ENCODE measurements around the gene MAPKAPK2. TPM values are rescaled to one million over a fixed set of nuclear protein-coding genes. Genes with fewer than 3 reads are reported as not detected.

Gene MAPKAPK2
- total RNA-seq, 2 experiments from 2014 or later, result 55.5 to 57.4 TPM

DNA sequence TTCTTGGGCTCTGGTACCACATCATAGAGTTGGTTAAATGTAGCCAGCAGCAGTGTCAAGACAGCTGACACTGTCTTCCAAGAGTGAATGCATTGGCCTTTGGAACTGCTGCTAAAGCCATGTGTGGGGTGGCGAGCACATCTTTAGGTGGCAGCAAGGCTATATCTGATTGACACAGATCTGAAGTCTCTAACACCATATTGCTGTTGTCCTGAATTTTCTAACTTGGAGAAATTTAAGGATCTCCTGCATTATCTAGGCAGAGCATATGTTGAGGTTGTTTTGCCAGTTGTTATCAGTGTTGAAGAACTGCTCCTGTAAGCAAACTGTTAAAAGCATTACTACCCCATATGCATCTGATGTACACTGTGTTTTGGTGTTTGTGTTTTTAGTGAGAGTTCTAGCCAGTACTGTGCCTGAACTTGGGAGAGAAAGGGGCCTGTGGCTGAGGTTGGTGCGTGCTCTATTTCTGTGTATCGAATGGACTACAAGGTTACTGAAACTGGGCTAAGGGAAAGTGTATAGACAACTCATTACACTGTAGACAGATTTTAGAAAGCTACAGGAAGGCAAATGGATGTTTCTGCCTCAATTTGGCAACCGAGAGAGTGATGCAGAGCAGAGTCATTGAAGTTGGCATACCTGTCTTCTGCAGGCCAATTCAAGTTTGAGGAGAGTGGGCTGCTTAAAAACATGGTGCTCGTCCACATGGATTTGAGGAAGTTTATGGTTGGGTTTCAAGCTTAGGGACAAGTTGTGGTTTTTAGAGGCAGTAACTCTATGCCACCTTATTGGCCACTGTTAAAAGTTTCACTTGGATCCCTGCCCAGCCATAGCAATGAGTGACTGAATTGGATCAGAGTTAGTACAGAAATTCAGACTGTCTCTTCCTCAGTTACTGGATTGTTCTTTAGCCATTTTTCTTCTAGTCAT lies 32.5 kb upstream of the MAPKAPK2 start:
- Mint-ChIP-seq H3K4me1 (no peaks in the 10 kb centered on the region), H3K4me3 (no peak overlapping the region), H3K36me3 (ENCODE audit: low read depth) (peaks cover 7% of the 10 kb centered on the region), H3K27ac (no peak overlapping the region), H3K9me3 (no peaks in the 10 kb centered on the region), H3K27me3 (peaks cover under 1% of the 10 kb centered on the region)
- CTCF ChIA-PET, result interaction anchor here (0.7 to 2.9 kb wide), 2 partner anchors 12 to 40 kb away, joined by 3 to 19 read pairs; partner anchors contain the start of gene EIF2D
- POLR2A ChIA-PET, result no interaction called here
- DNase-seq, result no peak

DNA sequence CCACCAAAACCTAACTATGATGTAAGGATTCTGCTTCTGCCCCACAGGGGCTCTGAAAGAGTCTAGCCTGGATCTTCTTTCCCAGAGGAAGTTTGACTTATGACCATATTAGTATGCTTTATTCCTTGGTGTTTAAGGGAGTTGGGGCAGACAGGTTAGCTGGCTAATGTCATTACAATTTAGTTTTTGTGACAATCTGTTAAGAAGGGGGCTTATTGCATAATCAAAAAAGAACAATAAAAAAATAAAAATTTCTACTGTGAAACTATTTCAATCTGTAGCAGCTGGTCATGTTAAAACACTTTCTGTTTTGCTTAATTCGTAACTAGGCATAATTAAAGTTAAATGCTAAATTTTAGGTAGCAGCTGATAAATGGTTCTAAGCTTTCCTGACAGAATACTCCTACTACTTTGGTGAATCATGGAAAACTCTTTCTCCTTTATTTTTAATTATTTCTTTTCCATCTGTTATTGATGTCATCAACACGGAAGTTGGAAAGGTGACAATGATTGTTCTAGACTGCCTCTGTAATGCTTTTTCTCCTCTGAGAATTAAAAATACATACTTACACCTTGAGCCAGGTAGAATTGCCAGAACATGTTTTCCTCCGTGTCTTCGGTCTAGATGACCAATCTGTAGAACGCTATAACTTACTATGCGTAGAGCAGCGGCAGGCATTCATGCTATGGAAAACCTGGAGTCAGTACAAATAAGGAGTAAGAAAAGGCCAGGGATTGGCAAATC lies 30.8 kb upstream of the MAPKAPK2 start:
- H3K4me3 Mint-ChIP-seq, result no peak overlapping the region
- DNase-seq, result no peak
- no peaks in the 10 kb centered on the region for H3K36me3 Mint-ChIP-seq (ENCODE audit: low read depth)
- CTCF ChIA-PET, result interaction anchor here (1.2 to 1.9 kb wide), 4 partner anchors 9 to 34 kb away, joined by 3 to 7 read pairs (median 5); partner anchors contain the start of gene DYRK3
- no peaks in the 10 kb centered on the region for H3K9me3 Mint-ChIP-seq
- POLR2A ChIA-PET, result no interaction called here
- H3K27me3 Mint-ChIP-seq, result peaks cover 13% of the 10 kb centered on the region
- H3K27ac Mint-ChIP-seq, result no peak overlapping the region
- peaks cover 6% of the 10 kb centered on the region for H3K4me1 Mint-ChIP-seq

- Mint-ChIP-seq H3K36me3 (ENCODE audit: low read depth) (no peaks in the 10 kb centered on the region), H3K27me3 (peaks cover 14% of the 10 kb centered on the region), H3K4me1 (peaks cover 6% of the 10 kb centered on the region), H3K9me3 (no peaks in the 10 kb centered on the region), H3K4me3 (no peak overlapping the region), H3K27ac (no peak overlapping the region)
- CTCF ChIA-PET, result interaction anchor here (0.9 to 1.9 kb wide), 6 partner anchors 8 to 71 kb away, joined by 3 to 7 read pairs (median 4); partner anchors contain the start of gene DYRK3
- POLR2A ChIA-PET, result no interaction called here
- DNase-seq, result no peak
Measured at GRCh38 chr1:206654828-206655227, 29.9 kb upstream of the MAPKAPK2 start.

DNA sequence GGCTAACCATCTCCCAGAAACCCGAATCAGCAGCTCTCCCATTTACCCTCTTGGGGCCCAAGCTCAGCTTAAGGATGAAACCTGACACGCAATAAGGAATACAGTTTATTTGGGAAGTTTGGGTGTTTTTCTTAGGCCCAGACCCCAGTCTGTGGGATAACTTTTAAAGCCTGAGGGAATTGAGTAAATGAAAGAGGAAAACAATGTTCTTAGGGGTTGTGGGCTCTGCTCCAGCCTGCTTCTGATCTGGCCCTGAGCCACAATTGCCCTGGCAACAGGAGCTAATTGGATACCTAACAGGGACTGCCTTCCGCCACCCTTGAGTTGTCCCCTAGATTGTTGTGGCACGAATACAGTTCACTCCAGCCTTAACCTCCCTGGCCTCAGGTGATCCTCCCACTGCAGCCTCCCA lies 29.2 kb upstream of the MAPKAPK2 start:
- peaks cover 6% of the 10 kb centered on the region for H3K4me1 Mint-ChIP-seq
- ChIA-PET POLR2A (no interaction called here), CTCF (interaction anchor here (0.9 to 1.9 kb wide), 6 partner anchors 8 to 71 kb away, joined by 3 to 7 read pairs (median 4); partner anchors contain the start of gene EIF2D)
- peaks cover 15% of the 10 kb centered on the region for H3K27me3 Mint-ChIP-seq
- no peak overlapping the region for H3K4me3 Mint-ChIP-seq
- no peak overlapping the region for H3K27ac Mint-ChIP-seq
- DNase-seq, result no peak
- no peaks in the 10 kb centered on the region for H3K9me3 Mint-ChIP-seq
- H3K36me3 Mint-ChIP-seq (ENCODE audit: low read depth), result no peaks in the 10 kb centered on the region

DNA sequence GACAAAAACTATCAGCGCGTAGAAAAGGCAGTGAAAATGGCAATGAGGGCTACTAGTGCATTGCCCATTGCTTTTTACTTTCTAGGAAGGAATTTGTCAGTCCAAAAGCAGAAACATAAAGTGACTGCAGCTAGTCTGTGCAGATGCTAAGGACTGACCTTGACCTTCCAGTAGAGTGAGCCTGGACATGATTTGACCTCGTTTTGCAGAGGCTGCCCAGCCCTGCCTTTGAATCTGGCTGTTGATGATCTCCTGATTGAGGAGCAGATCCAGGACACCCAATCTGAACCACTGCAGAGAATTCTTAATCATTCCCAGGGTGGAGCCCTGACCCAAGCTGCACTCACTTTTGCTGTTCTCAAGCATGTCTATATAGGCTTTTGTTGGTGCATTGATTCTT lies 27.8 kb upstream of the MAPKAPK2 start:
- POLR2A ChIA-PET, result no interaction called here
- Mint-ChIP-seq H3K4me1 (peaks cover 6% of the 10 kb centered on the region), H3K36me3 (ENCODE audit: low read depth) (no peaks in the 10 kb centered on the region), H3K9me3 (no peaks in the 10 kb centered on the region), H3K4me3 (no peak overlapping the region), H3K27ac (no peak overlapping the region), H3K27me3 (peaks cover 15% of the 10 kb centered on the region)
- CTCF ChIA-PET, result interaction anchor here (1.5 to 4.8 kb wide), 4 partner anchors 8 to 45 kb away, joined by 4 to 21 read pairs (median 12); partner anchors contain the start of genes DYRK3 and EIF2D
- DNase-seq, result no peak

GRCh38 chr1:206657751-206658150 lies 27.0 kb upstream of the MAPKAPK2 start:
- ChIA-PET POLR2A (no interaction called here), CTCF (interaction anchor here (0.5 to 4.8 kb wide), 13 partner anchors 9 to 333 kb away, joined by 3 to 21 read pairs (median 4); partner anchors contain the start of genes DYRK3 and EIF2D)
- Mint-ChIP-seq H3K4me1 (peaks cover 11% of the 10 kb centered on the region), H3K27me3 (peaks cover 21% of the 10 kb centered on the region), H3K9me3 (no peaks in the 10 kb centered on the region), H3K27ac (no peak overlapping the region), H3K36me3 (ENCODE audit: low read depth) (no peaks in the 10 kb centered on the region), H3K4me3 (no peak overlapping the region)
- no peak for DNase-seq

DNA sequence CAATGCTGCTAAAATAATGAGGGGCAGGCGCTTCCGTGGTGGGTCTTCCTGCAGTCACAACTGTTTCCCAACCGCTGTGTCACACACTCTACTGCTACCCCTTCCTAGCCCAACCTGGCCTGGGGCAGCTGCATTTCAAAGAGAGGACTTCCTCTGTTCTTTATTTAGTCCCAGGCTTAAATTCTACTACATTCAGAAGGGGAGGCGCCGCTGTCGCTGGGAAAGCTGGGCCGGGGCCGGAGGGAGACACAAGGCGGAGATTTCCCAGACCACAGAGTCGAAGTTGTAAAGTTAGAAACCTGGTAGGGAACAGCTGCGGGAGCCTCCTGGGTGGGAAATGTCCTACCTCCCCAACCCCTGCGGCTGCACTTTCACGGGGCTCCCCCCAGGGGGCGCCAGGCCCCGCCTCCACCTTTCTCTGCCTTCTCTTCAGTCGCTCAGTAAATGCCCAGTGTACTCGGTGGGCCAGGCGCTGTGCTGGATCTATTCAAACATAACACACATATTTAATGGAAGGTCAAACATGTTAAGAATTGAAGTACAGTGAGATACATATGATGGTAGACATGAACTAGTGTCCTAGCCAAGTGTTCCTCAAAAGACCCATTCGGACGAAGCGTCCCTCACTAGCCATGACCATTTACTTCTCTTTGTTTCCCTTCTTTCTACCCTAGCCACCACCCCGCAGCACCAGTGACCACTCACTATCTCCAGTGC lies 26.3 kb upstream of the MAPKAPK2 start:
- peaks cover 25% of the 10 kb centered on the region for H3K27me3 Mint-ChIP-seq
- peaks cover 14% of the 10 kb centered on the region for H3K4me1 Mint-ChIP-seq
- CTCF ChIA-PET, result interaction anchor here (0.5 to 4.8 kb wide), 17 partner anchors 9 to 332 kb away, joined by 3 to 21 read pairs (median 3); partner anchors contain the start of genes DYRK3 and EIF2D
- H3K4me3 Mint-ChIP-seq, result no peak overlapping the region
- peak; percentile 44 for DNase-seq
- POLR2A ChIA-PET, result no interaction called here
- H3K9me3 Mint-ChIP-seq, result no peaks in the 10 kb centered on the region
- H3K36me3 Mint-ChIP-seq (ENCODE audit: low read depth), result no peaks in the 10 kb centered on the region
- H3K27ac Mint-ChIP-seq, result no peak overlapping the region

GRCh38 chr1:206658981-206659273 lies 25.8 kb upstream of the MAPKAPK2 start:
- Mint-ChIP-seq H3K27ac (no peak overlapping the region), H3K4me3 (no peak overlapping the region), H3K4me1 (peaks cover 17% of the 10 kb centered on the region), H3K9me3 (no peaks in the 10 kb centered on the region), H3K27me3 (peaks cover 28% of the 10 kb centered on the region), H3K36me3 (ENCODE audit: low read depth) (no peaks in the 10 kb centered on the region)
- DNase-seq, result no peak
- ChIA-PET CTCF (interaction anchor here (0.8 to 4.8 kb wide), 14 partner anchors 9 to 253 kb away, joined by 3 to 21 read pairs (median 4); partner anchors contain the start of genes DYRK3 and EIF2D), POLR2A (no interaction called here)

DNA sequence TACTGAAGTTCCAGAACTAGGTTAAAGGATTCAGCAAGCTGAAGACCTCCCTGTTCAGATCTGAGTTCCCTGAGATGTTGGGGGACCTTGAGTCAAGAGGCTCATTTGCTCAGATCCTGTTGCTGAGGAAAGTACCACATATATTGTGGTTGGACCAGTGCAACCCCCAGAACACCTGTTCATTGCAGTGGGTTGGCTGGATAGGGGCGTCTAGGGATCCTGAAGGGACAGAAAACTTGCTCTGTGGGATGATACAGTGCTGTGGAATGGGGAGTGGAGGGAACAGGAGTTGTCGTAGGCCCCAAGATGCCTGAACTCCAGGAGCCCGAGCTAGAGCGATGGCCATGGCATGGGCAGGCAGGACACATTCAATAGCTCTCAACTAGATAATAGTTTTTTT lies 24.6 kb upstream of the MAPKAPK2 start:
- POLR2A ChIA-PET, result no interaction called here
- Mint-ChIP-seq H3K36me3 (ENCODE audit: low read depth) (no peaks in the 10 kb centered on the region), H3K27ac (no peak overlapping the region), H3K27me3 (peaks cover 31% of the 10 kb centered on the region), H3K9me3 (no peaks in the 10 kb centered on the region), H3K4me3 (no peak overlapping the region), H3K4me1 (peaks cover 19% of the 10 kb centered on the region)
- CTCF ChIA-PET, result interaction anchor here (1.1 to 4.8 kb wide), 6 partner anchors 7 to 82 kb away, joined by 3 to 21 read pairs (median 4); partner anchors contain the start of genes DYRK3 and EIF2D
- DNase-seq, result no peak

DNA sequence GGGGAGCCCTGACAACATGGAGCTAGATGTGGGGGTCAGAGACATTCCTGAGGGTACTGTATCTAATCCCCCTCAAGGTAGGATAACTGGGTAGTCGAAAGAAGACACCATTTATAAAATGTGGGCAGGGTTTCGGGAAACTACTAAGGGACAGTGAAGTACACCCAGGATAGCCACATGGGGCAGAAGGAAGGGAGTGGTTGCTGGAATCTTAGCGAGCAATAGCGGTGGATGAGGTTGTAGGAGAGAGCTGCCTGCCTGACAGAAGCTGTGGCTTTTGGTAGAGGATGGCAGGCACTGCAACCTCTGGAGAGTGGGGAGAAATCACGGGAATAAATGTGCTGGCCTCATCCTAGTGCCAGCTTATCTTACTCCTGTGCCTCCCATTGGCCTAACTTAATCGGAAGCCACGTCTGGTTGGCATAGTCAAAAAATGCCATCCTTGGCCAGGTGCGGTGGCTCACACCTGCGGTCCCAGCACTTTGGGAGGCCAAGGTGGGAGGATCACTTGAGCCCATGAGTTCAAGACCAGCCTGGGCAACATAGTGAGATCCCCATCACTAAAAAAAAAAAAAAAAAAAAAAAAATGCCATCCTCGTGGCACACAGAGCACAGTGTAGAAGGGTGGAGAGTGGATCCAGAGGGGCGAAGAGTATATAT lies 23.4 kb upstream of the MAPKAPK2 start:
- Mint-ChIP-seq H3K27ac (no peak overlapping the region), H3K27me3 (peaks cover 34% of the 10 kb centered on the region), H3K4me3 (no peak overlapping the region), H3K9me3 (no peaks in the 10 kb centered on the region), H3K36me3 (ENCODE audit: low read depth) (no peaks in the 10 kb centered on the region), H3K4me1 (peaks cover 19% of the 10 kb centered on the region)
- ChIA-PET CTCF (interaction anchor here (1.5 to 4.8 kb wide), 3 partner anchors 11 to 30 kb away, joined by 3 to 21 read pairs (median 5); partner anchors contain the start of gene DYRK3), POLR2A (no interaction called here)
- no peak for DNase-seq

DNA sequence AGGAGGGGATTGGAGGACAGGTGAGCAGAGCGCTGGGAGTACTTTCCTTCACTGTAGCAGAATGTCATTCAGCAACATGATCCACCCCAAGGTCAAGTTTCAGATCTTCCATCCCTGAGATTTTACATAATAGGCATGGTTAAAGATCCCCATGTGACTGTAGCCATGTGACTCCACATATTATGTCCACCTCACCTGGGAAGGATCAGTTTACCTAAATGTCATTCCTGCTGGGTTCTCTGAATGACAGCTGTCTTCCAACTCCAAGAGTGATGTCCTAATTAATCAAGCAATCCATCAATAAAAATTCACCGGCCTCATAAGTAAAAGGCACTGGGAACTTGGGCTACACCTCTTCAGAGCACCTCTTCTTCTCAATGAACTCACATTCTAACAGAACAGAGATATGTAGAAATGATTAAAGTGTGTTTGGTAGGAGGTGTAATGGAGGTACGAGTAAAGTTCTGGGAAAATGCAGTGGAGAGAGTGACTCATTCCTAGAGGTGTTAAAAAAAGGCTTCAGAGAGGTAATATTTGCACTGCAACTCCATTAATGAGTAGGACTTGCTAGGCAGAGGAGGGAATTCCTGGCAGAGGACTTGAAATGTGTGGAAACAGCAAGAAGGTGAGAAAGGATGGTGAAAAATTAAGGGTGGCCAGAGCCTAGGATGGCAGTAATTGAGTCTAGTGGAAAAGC lies 22.2 kb upstream of the MAPKAPK2 start:
- H3K27ac Mint-ChIP-seq, result no peak overlapping the region
- no peaks in the 10 kb centered on the region for H3K36me3 Mint-ChIP-seq (ENCODE audit: low read depth)
- no peak for DNase-seq
- CTCF ChIA-PET, result interaction anchor here (1.1 to 4.7 kb wide), 15 partner anchors 7 to 320 kb away, joined by 3 to 45 read pairs (median 7); partner anchors contain the start of genes DYRK3, EIF2D and IL24
- H3K27me3 Mint-ChIP-seq, result peaks cover 36% of the 10 kb centered on the region
- no peaks in the 10 kb centered on the region for H3K9me3 Mint-ChIP-seq
- no peak overlapping the region for H3K4me3 Mint-ChIP-seq
- POLR2A ChIA-PET, result interaction anchor here (1.6 kb wide), 1 partner anchor 27 kb away, joined by 5 read pairs; the partner anchor contains the start of gene DYRK3
- peaks cover 19% of the 10 kb centered on the region for H3K4me1 Mint-ChIP-seq
